ENCODE measurements around the gene CHIC2.
"Not testable (repeated sequence)": the region's sequence is repeated elsewhere in the genome, so short reads cannot be mapped to it uniquely, and the experiment has no call there.

Gene CHIC2

DNA sequence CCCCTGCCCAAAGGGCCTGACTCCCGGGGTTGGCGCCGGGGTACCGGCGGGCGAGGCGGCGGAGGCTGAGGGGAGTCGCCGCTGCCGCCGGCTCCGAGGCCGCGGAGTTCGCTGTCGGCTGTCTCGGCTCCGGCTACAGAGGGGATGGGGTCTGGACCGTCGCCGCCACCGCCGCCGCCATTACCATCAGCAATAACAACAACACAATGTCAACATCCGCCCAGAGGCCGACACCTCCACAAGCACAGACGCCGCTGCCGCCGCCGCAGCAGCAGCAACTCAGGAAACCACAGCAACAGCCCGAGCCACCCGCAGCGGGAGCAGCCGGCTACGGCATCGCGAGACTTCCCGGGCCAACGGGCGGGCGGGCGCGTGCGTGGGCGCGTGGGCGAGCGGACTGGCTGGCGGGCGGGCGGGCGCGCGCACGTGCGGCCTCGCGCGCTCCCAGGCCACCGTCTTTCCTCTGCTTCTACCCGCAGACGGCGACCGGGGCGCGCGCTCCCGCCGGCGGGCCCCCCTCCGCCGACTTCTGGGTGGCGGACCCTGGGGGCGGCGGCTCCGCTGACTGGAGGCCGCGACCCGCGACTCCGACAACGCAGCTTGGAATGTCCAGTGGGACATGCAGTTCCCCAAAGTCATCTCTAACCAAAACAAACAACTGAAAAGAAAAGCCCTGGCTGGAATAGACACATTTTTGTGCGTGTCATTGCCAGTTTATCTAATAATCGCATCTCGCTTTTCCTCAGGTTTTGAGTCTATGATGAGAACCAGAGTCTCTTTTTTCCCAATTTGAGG, at the start of gene CHIC2:
CHIC2 (minus strand) TSS at position 289 of the 795 bp plus-strand sequence. CDS start 305 bp downstream, outside the sequence.
- DNase-seq = peak; percentile 93
- in situ Hi-C loops (cut with HindIII; ENCODE audit: low pct_ligation_motif_present, low sequenced_read_pairs) = no loop called here
- TF ChIP-seq, protein P1, sequence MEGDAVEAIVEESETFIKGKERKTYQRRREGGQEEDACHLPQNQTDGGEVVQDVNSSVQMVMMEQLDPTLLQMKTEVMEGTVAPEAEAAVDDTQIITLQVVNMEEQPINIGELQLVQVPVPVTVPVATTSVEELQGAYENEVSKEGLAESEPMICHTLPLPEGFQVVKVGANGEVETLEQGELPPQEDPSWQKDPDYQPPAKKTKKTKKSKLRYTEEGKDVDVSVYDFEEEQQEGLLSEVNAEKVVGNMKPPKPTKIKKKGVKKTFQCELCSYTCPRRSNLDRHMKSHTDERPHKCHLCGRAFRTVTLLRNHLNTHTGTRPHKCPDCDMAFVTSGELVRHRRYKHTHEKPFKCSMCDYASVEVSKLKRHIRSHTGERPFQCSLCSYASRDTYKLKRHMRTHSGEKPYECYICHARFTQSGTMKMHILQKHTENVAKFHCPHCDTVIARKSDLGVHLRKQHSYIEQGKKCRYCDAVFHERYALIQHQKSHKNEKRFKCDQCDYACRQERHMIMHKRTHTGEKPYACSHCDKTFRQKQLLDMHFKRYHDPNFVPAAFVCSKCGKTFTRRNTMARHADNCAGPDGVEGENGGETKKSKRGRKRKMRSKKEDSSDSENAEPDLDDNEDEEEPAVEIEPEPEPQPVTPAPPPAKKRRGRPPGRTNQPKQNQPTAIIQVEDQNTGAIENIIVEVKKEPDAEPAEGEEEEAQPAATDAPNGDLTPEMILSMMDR (IDR thresholded peaks at IDR 0.05; ENCODE audit: low read depth, low read length, missing control alignments) = no peak
- Histone ChIP-seq H3K36me3 (replicated peaks) (no peaks in the 10 kb centered on the region), H3K27ac (peak within 1 kb of the TSS; percentile 82), H3K4me3 (ENCODE audit: low read depth, low read length) (peak within 1 kb of the TSS; percentile 83), H3K27me3 (replicated peaks) (no peaks in the 10 kb centered on the region)

DNA sequence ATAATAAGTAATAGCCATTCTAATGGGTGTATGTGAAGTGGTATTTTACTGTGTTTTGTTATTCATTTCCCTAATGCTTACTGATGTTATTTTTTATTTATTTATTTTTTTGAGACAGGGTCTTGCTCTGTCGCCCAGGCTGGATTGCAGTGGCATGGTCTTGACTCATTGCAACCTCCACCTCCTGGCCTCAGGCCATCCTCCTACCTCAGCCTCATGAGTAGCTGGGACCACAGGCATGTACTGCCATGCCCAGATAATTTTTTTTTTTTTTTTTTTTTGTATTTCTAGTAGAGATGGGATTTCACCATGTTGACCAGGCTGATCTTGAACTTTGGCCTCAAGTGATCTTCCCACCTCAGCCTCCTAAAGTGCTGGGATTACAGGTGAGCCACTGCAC, 48.8 kb upstream of the CHIC2 start:
- DNase-seq; in situ Hi-C loops (cut with HindIII; ENCODE audit: low pct_ligation_motif_present, low sequenced_read_pairs); H3K4me3 ChIP-seq (ENCODE audit: low read depth, low read length); H3K36me3 ChIP-seq (replicated peaks); H3K27ac ChIP-seq: not testable (repeated sequence)
- peaks cover 34% of the 10 kb centered on the region for H3K27me3 ChIP-seq (replicated peaks)

DNA sequence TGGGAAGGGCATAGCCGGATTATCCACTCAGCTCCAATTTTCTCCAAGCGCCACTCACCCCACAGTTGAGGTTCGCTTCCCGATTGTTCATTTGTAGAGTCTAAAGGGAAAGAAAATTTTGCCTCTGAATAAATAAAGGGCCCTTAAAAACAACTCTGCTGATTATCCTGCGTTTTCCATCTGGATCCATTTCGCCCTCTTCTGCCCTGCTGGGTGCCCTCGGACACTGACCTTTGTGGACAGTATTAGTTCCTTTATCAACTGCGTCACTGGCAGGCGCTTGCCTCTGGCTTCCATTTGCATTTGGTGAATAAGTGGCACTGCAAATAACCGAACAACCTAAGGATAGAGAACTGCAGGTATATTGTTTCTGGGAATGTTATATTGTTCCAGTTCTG, 45.6 kb upstream of the CHIC2 start:
- TF ChIP-seq, protein P1 (IDR thresholded peaks at IDR 0.05; ENCODE audit: low read depth, low read length, missing control alignments) = no peak
- H3K4me3 ChIP-seq (ENCODE audit: low read depth, low read length) = no peak overlapping the region
- H3K27ac ChIP-seq = no peak overlapping the region
- no peaks in the 10 kb centered on the region for H3K36me3 ChIP-seq (replicated peaks)
- DNase-seq = no peak
- in situ Hi-C loops (cut with HindIII; ENCODE audit: low pct_ligation_motif_present, low sequenced_read_pairs) = no loop called here
- peaks cover 47% of the 10 kb centered on the region for H3K27me3 ChIP-seq (replicated peaks)

DNA sequence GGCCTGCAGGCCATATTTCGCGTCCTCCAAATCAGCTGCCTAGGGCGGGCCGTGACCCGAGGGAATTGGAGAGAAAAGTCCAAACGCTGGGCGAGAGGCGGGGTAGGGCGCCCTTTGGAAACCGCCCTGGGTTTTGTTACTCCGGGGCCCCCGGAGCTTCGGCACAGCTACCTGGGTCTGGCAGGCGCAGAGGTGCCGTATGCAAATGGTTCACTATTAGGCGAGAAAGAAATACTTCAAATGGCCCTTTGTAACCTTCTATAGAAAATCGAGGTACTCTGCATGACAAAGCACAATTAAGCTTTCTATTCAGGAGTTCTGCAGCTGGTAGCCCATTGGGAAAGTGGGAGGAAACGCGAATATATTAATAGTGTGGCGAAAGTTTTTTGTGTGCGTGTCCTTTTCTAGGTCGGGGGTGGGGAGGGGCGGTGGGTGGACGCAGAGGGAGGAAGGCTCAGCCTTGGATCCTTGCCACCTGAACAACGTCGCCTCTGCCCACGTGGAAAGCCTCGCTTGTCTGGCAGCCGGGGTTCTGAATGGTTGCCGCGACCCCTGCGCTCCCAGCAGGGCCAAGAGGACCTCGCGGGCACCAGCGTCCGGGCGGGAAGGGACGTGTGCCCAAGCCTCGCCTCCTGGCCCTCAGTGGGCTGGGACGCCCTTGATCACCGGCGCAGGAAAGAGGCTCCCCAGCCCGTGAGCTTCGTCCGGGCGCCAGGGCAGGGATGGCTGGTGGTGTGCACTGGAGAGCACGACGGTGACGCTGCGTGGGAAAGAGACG, 45.0 kb upstream of the CHIC2 start:
- H3K27me3 ChIP-seq (replicated peaks) = peaks cover 51% of the 10 kb centered on the region
- TF ChIP-seq, protein P1 (IDR thresholded peaks at IDR 0.05; ENCODE audit: low read depth, low read length, missing control alignments) = no peak
- no peaks in the 10 kb centered on the region for H3K36me3 ChIP-seq (replicated peaks)
- in situ Hi-C loops (cut with HindIII; ENCODE audit: low pct_ligation_motif_present, low sequenced_read_pairs) = no loop called here
- no peak overlapping the region for H3K4me3 ChIP-seq (ENCODE audit: low read depth, low read length)
- DNase-seq = no peak
- H3K27ac ChIP-seq = no peak overlapping the region

DNA sequence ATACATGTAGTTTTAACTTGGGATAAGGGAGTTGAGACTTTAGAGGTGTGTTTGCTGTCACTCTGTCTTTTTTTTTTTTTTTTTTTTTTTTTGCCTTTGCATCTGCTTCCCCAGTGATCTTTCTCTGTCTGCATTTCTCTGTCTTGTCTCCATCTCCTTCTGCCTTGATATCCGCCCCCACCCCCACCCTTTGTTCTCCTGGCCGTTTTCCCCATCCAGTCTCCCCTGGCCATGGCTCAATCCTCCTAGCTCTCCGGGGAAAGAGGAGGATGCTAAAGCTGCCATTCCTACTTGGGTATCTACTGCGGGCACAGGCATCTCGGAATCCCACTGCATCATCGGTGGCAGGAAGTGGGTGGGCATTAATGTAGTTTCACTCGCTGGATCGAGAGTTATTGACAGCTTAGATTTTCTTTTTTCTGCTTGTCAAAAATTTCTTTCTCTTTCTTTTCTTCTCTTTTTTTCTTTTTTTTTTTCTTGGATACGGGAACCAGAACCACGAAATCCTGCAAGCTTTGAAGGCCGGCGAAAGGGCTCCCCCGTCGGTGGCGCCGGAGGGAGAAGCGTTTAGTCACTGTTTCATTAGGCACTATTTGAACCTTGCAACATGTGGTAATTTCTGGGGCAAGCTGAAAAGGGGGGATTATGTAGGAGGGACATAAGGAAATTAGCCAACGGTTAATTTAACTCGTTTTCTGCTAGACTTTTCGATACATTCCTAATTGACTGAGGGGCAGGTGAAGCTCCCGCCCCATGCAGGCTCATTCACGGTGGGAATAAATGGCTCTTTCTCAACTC, 43.7 kb upstream of the CHIC2 start:
- no peak for DNase-seq
- H3K36me3 ChIP-seq (replicated peaks) = no peaks in the 10 kb centered on the region
- in situ Hi-C loops (cut with HindIII; ENCODE audit: low pct_ligation_motif_present, low sequenced_read_pairs) = no loop called here
- TF ChIP-seq, protein P1 (IDR thresholded peaks at IDR 0.05; ENCODE audit: low read depth, low read length, missing control alignments) = peak; percentile 39
- peaks cover 56% of the 10 kb centered on the region for H3K27me3 ChIP-seq (replicated peaks)
- no peak overlapping the region for H3K27ac ChIP-seq
- H3K4me3 ChIP-seq (ENCODE audit: low read depth, low read length) = peak overlapping the region; percentile 33

DNA sequence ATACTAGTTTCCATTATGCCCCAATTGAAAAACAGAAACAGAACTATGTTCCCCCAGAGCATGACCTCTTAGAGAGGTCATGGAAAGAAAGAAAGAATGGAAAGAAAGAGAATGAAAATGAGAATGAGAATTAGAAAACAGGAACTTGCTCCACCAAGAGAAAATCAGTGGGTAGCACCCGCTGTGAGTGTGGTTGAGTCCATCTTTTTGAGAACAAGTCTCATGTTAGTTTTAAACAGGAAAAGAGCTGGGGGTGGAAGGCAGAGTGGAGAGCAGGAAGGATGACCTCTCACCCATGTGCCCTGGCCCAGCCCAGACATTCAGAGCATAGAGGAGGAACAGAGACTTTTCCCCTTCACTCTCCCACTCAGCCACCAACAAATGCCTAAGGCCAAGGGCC, 40.5 kb upstream of the CHIC2 start:
- TF ChIP-seq, protein P1 (IDR thresholded peaks at IDR 0.05; ENCODE audit: low read depth, low read length, missing control alignments) = no peak
- DNase-seq = no peak
- no peak overlapping the region for H3K4me3 ChIP-seq (ENCODE audit: low read depth, low read length)
- no peak overlapping the region for H3K27ac ChIP-seq
- no peaks in the 10 kb centered on the region for H3K36me3 ChIP-seq (replicated peaks)
- peaks cover 67% of the 10 kb centered on the region for H3K27me3 ChIP-seq (replicated peaks)
- in situ Hi-C loops (cut with HindIII; ENCODE audit: low pct_ligation_motif_present, low sequenced_read_pairs) = no loop called here

Measured in brain microvascular endothelial cell (primary cell).